GDM1 (cell line): ENCODE results near the gene TAS1R2.
"Not testable (repeated sequence)": the region's sequence is repeated elsewhere in the genome, so short reads cannot be mapped to it uniquely, and the experiment has no call there.

Experiments used
- DNase-seq: peaks from one replicate; lab custom pipeline; 2025; lab: John Stamatoyannopoulos, UW

Gene TAS1R2

GRCh38 chr1:18868801-18869424, 9.5 kb upstream of the TAS1R2 start:
- DNase-seq: no peak

DNA sequence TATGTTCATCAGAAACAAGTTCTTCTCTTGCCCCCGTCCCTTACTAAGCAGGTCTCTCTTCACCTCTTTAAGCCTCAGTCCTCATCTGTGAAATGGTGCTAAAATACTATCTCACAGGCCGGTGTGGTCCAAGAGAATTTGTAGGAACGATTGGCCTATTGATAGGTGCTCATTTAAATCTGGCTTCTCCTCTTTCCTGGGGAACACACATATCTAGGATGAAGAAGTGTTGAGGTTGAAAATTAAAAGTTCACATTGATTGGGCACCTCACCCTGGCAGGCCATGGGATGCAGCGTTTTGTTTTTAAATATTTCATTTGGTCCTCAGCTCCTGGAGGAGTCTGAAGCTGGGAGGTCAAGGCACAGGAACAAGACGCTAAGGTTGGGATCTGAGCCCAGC, 8.9 kb upstream of the TAS1R2 start:
- DNase-seq: no peak

DNA sequence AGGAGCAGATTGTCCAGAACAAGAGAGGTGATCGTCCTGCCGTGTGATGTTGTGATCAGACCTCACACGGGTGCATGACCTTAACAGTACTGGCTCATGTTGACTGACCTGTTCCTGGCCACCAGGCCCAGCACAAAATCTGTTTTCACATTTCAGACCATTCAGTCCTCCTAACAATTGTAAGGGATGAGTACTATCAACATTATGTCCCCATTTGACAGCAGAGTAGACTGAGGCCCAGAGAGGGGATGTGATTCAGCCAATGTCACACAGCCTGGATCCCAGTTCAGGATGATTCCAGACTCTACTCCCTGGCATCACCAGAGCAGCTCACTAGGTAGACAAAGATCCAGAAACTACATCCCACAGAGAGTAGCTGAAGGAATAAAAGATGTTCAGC, 7.4 kb upstream of the TAS1R2 start:
- DNase-seq: no peak

- no peak for DNase-seq
Observed at GRCh38 chr1:18866314-18866713, 6.9 kb upstream of the TAS1R2 start.

DNA sequence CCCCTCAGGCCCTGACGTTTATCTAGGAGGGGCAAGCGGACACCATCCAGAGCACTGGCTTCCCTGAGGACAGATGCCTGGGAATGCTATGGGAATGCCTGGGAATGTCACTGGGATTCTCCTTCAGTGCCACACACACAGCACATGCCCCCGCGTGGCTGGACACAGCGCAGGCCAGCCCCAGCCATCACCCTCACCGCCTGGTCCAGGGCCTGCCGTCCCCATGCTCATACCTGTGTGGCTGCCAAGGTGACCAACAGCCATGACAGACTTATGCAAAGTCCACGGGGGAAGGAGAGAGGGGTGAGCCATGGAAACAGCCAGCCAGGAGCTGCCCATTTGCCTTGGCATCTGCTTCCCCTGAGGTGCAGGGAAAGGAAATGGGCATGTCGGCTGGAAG, 5.7 kb upstream of the TAS1R2 start:
- DNase-seq: no peak

DNA sequence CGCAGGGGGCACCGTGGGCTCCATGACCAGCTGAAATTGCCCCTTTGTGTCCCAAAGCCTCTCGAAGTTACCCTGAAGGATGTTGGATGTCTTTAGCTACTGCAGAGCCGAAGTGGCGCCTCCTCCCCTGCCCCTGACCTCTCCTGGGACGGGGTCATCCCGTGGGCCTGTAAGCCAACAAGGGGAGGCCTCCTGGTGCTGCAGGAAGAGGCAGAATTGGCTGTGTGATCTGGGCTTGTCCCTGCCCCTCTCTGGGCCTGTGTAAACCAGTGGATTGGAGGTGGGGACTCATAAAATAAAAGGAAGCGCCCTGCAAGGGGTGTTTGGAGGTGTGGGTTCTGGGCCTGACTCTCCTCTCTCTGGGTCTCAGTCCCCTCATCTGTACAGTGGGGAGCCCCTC, 2.1 kb upstream of the TAS1R2 start:
- DNase-seq: no peak

- DNase-seq: no peak
Observed at GRCh38 chr1:18861082-18861481, 1.6 kb upstream of the TAS1R2 start.

DNA sequence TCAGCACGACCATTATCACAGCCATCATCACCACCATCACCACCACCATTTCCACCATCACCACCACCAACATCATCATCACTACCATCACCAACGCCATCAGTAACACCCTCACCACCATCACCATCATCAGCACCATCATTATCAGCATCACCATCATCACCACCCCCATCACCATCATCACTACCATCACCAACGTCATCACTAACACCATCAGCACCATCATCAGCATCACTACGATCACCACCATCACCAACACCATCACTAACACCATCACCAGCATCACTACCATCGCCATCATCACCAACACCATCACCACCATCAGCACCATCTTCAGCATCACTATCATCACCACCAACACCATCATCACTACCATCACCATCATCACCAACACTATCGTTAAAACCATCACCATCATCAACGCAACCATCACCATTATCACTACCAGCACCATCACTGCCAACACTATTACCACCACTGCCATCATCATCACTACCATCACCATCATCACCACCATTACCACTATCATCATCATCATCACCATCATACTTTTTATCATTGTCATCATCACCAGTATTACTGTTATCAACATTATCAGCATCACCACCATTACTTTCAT, 1.3 kb downstream of the TAS1R2 start:
- no peak for DNase-seq

GRCh38 chr1:18856435-18856834, 3.0 kb downstream of the TAS1R2 start:
- DNase-seq: no peak

GRCh38 chr1:18855573-18855972, 3.9 kb downstream of the TAS1R2 start:
- no peak for DNase-seq

GRCh38 chr1:18854331-18855025, 5.0 kb downstream of the TAS1R2 start:
- DNase-seq: no peak

GRCh38 chr1:18852501-18852900, 7.0 kb downstream of the TAS1R2 start:
- no peak for DNase-seq

DNA sequence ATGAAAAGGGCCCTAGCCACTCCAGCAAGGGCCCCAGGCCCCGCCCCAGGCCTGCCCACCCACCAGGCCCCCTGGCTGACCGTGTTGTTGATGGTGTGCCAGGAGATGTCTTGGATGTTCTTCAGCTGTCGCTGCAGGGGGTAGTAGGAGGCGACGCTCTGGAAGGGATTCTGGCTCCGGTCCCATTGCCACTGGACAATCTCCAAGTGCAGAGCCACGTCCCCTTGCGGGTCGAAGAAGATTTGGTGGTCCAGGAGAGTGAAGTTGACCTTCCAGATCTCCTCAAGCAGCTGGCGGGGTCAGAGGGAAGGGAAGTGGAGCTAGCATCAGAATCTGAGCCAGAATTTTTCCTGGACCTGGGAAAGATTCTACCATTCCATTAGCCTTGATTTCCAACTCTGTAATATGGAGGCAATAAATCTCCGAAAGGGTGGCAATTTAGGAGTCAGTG, 10.2 kb downstream of the TAS1R2 start:
- no peak for DNase-seq

DNA sequence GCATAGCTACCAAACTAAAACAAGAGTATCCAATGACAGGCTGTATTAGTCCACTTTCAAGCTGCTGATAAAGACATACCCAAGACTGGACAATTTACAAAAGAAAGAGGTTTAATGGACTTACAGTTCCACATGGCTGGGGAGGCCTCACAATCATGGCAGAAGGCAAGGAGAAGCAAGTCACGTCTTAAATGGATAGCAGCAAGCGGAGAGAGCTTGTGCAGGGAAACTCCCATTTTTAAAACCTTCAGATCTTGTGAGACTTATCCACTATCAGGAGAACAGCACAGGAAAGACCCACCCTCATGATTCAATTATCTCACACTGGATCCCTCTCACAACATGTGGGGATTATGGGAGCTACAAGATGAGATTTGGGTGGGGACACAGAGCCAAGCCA, 11.7 kb downstream of the TAS1R2 start:
- DNase-seq: not testable (repeated sequence)

DNA sequence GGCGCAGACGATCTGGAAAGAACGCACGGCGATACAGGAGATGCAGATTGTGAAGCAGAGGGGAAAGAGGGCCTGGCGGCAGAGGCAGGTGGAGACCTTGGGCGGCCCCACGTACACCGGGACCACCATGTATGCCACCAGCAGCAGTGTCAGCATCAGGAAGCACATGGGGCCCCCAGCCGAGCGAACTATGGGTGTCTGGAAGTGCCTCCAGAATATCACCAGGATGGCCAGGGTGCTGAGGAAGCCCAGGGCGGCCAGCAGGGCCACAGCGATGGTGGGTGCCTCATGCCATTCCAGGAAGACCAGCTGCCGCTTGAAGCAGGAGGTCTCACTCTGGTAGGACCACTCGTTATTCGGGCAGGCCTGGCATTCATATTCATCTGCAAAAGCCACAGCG, 19.3 kb downstream of the TAS1R2 start:
- no peak for DNase-seq

GRCh38 chr1:18836654-18837053, 22.8 kb downstream of the TAS1R2 start:
- DNase-seq: no peak

DNA sequence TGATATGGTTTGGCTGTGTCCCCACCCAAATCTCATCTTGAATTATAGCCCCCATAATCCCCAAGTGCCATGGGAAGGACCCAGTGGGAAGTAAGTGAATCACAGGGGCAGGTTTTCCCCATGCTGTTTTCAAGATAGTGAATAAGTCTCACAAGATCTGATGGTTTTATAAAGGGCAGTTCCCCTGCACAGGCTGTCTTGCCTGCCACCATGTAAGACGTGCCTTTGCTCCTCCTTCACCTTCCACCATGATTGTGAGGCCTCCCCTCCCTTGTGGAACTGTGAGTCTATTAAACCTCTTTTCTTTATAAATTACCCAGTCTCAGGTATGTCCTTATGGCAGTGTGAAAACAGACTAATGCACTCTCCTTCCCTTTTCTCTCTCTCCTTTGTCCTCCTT, 27.1 kb downstream of the TAS1R2 start:
- DNase-seq: not testable (repeated sequence)

DNA sequence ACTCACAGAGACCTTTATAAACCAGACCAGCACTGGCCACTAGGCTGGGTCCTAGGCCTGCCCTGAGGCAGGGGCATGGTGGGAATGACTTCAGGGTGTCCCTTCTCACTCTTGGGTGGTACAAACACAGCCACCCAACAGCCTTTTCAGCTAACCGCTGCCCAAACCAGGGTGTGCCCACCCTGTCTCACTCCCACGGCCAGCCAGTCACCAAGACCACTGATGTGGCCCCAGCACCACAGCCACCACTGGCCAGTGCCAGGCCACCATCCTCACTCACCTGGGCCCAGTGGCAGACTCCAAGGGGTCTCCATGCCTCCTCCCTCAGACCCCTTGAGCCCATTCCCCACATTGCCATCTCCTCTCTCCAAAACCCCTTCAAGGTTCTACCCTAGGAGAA, 27.8 kb downstream of the TAS1R2 start:
- no peak for DNase-seq

DNA sequence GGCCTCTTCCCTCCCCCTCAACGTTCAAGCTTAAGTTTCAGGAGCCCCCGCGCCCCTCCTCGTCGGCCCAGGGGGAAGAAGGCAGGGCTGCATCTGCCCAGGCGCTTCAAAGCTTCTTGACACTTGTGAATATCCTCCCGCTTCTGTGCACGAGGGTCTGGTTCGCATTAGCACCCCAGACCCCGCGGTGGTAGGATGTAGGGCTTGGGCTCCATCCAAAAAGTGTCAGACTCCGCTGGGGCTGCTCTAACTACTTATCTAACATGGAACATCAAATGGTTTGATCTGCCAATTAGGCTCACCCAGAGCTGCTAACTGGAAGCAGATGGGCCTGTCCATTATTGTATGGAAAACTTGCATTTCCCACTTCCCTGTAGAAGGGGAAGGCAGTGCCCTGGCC, 28.9 kb downstream of the TAS1R2 start:
- DNase-seq: no peak

DNA sequence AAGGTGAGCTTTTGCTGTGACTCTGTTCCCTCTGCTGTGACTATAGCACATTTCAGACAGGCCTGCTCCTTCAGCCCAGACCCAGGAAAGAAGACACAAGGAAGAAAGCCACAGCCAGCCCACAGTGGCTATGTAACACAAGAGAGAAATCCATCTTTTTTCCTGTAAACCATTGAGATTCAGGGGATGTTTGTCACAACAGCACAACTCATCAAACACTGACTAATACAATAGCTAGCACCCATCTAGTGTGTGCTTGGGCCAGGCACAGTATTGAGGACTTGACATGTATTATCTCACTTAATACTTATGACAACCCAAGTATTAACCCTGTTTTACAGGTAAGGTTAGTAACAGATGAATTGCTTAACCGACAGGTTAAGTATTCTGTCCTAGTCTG, 29.8 kb downstream of the TAS1R2 start:
- no peak for DNase-seq

DNA sequence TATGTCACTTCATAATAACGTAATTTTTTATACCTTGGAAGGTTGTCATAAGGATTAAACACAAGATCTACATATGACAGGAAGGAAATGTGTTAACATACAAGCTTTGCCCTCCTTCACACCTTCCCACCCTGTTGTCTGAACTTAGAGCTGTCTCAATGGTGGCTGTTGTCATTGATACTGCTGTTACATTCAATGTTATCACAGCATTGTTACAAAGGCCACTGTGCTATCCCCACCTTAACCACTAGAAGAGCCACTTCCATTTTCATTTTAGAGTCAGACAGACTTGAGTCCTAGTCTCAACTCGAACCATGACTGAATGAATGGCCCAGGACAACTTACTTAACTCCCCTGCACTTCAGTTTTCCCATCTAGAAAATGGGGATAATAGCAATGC, 31.2 kb downstream of the TAS1R2 start:
- DNase-seq: no peak

- DNase-seq: no peak
Observed at GRCh38 chr1:18823438-18823837, 36.0 kb downstream of the TAS1R2 start.

DNA sequence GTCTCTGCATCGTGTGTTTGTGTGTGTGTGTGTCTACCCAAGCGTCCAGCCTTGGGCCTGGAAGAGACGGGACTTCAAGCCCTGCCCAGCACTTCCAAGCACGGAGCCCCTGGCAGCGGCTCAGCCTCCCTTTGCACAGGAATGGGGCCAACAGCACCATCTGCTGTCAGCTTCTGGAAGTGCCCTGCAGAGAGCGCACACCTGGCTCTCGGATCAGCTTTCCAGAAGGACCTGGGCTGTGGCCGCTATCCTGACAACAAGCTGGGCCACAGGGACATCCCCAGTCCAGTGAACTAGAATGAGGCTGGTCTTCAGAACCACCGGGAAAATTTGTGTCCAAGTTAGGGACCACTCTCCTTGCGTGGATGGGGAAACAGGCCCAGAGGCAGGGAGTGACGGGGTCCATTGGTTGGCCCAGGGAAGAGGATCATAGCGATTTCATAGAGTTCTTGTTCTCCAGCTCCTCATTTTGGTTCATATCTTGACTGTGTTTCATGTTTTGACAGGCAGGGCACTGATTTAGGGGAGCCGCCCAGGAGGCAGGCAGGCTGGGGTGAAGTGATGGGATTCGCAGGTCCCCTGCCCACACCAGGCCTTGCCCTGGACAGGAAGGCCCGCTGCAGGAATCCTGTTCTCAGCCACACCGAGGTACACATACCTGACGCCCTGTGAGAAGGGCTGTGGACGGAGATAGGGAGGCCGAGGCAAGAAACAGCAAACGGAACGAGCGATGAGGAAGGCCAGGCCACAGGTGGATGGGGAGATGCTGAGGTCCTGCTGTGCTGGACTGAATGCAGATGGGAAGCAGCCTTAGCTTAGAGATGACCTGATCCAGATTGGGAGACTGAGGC, 38.4 kb downstream of the TAS1R2 start:
- DNase-seq: peak; percentile 6
